CD1c-positive myeloid dendritic cell (primary cell): Measurements from ENCODE around the gene ATP11A.

ENCODE experiments used
- DNase-seq: peaks from one replicate; pipeline ENCODE4 v3.0.0-alpha.2; 2016; ENCODE audit errors: extremely low spot score

Gene ATP11A

DNA sequence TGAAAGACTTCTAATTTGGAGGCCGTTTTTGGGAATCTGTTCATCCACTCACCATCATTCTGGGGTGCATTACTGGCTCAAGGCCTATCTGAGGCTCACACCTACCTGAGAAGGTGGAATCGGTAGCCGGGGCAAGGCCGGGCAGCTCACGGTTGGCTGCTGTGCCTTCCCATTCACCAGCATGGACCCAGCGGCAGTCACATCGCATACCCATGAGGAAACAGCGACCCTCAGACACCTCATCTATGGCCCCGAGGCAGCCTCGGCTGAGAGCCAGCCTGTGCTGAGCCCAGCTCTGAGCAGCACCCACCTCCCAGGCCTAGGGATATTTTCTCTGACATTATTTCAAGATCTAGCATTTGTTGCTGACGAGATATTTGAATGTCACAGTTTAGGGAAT lies 130.5 kb downstream of the ATP11A start:
- no peak for DNase-seq

DNA sequence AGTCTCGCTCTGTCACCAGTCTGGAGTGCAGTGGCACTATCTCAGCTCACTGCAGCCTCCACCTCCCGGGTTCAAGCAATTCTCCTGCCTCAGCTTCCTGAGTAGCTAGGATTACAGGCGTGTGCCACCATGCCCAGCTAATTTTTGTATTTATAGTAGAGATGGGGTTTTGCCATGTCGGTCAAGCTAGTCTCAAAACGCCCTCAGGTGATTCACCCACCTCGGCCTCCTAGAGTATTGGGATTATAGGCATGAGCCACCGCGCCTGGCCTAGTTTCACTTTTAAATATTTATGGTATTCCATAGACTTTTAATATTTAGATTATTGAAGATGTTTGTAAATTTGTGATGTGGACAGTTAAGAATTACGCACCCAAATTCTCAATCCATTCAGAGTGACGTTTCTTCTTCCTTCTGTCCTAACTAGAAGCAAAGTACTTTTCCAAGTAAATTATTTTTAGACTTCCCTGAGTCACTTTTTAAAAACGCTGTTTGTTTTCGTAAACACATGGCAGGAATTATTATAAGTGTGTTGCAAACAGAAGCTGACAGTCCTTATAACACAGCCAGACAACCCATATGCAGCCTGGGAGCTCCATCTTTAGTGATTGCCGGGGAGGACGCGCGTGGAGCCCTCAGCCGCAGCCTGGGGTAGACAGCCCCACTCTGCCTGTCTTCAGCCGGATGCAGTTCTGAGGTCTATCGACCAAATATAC lies 131.7 kb downstream of the ATP11A start:
- DNase-seq = no peak

GRCh38 chr13:112822851-112823250 lies 133.0 kb downstream of the ATP11A start:
- no peak for DNase-seq

DNA sequence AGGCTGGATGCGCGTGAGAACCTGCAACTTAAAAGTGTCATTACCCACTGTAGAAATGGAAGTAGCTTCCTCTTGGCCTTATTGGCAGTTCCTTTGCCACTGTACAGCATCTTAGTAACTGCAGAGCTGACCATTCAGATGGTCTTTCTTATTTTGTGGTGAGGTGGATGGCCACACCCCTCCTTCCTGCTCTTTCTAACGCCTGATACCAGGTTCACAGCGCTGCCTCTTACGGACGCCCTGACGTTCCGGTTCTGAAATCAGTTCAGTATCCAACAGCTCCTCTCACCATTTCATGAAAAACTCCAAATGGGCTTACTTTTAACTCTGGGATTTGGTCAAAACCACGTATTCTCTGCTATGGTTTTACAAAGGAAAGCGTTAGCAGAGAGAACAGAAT lies 134.6 kb downstream of the ATP11A start:
- DNase-seq = no peak

GRCh38 chr13:112825071-112825470 lies 135.2 kb downstream of the ATP11A start:
- no peak for DNase-seq

- DNase-seq = no peak
These were observed 136.0 kb downstream of the ATP11A start for GRCh38 chr13:112825875-112826274.

DNA sequence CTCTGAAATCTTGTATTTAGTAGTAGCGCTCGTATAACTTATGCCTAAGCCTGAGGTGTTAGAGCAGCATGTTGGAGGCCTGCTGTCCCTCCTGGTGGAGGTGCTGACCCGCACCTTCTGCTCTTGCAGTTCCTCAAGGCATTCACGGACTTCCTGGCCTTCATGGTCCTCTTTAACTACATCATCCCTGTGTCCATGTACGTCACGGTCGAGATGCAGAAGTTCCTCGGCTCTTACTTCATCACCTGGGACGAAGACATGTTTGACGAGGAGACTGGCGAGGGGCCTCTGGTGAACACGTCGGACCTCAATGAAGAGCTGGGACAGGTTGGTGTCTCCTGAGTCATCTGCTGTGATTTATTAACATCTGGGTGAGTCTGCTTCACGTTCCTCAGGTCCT lies 136.7 kb downstream of the ATP11A start:
- no peak for DNase-seq

DNA sequence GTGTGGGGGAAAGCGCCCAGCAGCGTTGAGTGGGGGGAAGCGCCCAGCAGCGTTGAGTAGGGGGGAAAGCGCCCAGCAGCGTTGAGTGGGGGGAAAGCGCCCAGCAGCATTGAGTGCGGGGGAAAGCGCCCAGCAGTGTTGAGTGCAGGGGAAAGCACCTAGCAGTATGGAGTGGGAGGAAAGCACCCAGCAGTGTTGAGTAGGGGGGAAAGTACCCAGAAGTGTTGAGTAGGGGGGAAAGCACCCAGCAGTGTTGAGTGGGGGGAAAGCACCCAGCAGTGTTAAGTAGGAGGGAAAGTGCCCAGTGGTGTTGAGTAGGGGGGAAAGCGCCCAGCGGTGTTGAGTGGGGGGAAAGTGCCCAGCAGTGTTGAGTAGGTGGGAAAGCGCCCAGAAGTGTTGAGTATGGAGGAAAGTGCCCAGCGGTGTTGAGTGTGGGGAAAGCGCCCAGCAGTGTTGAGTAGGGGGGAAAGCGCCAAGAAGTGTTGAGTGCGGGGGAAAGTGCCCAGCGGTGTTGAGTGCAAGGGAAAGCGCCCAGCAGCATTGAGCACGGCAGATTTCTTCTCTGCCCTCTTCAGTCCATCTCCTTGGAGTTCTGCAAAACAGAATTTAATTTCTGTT lies 138.4 kb downstream of the ATP11A start:
- no peak for DNase-seq

DNA sequence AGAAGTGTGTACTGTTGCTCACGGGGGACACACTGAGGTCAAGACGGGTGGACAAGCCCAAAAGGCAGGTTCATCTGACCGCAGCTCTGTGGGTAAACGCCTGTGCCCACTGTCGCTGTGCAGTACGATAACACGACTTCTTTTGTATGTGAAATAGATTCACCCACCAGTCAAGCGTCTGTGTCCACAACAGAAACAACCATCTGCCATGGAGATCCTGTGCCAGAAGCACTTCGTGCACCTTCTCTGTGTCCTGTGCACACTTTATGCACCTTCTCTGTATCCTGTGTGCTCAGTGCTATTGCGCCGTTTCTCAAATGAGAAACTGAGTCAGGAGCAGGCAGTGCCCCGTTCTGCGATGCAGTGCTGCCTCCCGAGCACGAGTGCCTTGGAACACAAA lies 138.9 kb downstream of the ATP11A start:
- DNase-seq = no peak

DNA sequence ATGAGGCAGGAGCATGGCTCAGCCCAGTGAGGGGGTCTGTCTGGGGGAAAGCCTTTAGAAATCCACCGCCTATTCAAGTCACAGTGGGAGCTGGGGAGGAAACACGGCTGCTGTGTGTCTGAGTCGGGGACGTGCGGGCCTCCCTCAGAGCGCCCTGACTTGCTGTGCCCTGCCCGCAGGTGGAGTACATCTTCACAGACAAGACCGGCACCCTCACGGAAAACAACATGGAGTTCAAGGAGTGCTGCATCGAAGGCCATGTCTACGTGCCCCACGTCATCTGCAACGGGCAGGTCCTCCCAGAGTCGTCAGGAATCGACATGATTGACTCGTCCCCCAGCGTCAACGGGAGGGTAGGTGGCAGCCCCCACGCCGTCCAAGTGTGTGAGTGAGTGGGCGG lies 141.4 kb downstream of the ATP11A start:
- DNase-seq = no peak

GRCh38 chr13:112831801-112832200 lies 142.0 kb downstream of the ATP11A start:
- DNase-seq = no peak

DNA sequence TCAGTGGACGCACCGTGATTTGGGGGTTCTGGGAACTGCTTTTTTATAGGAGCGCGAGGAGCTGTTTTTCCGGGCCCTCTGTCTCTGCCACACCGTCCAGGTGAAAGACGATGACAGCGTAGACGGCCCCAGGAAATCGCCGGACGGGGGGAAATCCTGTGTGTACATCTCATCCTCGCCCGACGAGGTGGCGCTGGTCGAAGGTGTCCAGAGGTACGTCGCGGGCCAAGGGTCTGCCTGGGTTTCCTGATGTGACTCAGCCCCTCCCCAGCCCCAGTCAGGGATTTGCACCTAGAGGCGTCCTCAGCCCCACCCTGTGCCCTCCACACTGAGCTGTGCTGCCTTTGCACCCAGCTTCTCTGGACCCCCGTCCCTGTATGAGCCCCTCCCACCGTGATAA lies 143.0 kb downstream of the ATP11A start:
- DNase-seq = no peak

GRCh38 chr13:112833551-112834257 lies 143.9 kb downstream of the ATP11A start:
- DNase-seq = no peak

DNA sequence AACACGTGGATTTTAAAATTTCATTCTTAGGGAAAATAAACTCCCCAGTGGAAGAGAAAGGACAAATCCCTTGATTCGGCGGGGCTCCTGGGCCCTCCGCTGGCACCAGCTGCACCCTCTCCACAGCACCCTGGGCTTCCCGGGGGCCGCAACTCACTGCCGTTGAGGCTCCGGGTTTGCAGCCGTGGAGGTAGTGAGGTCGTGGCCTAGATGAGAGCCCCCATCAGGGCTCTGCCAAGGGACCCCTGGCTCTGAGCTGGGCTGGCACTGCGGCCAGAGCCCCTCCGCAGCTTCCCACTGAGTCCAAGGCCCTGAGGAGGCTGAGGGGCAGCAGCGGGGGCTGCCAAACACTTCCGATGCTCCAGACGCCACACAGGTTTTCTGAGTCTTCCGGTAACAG lies 145.5 kb downstream of the ATP11A start:
- DNase-seq = no peak

- no peak for DNase-seq
These were observed 146.0 kb downstream of the ATP11A start for GRCh38 chr13:112835796-112836195.

DNA sequence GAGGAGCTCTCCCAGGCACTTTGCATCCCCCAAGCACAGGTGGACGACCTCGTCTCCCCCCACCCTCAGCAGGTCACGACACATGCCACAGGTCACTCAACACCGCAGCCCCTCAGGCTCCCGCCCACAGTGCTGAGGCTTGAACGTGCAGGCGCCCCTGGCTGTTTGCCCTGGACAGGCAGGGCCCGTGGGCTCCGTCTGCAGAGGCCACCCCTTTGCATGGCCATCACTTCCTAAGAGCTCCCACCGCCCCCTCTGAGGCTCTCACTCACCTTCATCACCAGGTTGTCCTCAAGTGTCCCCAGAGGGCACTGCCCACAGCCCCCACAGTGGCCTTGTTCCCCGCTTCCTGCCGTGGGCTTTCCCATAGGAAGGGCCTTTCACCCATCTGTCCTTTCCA lies 147.1 kb downstream of the ATP11A start:
- no peak for DNase-seq

DNA sequence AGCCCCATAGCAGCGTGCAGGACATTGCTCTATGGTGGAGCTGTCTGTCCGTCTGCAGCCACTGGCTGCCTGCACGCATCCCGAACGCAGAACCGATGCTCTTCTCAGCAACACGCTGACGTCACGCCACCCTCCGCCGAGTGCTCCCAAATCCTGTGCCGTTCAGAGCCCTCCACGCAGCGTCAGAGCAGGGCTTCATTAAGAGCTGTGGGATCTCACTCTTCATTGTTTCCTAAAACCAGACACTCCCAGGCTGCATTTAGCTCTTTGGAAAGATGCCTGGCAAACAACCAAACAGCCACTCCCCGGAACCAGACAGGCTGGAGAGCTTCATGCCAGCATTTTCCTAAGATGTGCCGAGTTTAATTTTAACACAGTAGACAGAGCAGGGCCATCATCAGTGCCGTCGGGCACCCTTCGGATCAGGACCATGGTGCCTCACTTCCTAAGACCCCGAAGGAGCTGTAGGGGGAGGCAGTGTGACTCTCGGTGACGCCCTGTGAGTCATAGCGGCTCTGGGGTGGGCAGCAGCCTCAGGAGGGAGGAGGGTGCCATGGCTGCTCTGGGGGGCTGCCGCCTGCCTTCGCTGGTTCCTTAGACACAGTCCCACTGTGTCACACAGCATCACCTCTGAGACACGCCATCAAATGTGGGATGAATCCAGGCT lies 147.7 kb downstream of the ATP11A start:
- DNase-seq = no peak

- DNase-seq = no peak
These were observed 148.4 kb downstream of the ATP11A start for GRCh38 chr13:112838038-112838841.

DNA sequence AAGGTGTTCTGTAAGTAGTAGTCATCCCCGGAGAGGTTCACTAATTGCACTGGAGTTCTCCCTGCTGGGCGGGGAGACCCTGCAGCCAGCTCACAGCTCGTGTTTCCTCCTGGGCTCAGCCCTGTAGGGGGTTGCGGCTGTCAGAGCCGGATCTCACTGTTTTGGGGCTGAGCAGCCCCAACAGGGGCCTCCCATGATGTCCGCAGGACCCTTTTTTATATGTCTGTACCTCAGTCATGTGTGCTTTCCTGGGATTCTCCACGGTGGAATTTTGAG lies 148.9 kb downstream of the ATP11A start:
- no peak for DNase-seq

DNA sequence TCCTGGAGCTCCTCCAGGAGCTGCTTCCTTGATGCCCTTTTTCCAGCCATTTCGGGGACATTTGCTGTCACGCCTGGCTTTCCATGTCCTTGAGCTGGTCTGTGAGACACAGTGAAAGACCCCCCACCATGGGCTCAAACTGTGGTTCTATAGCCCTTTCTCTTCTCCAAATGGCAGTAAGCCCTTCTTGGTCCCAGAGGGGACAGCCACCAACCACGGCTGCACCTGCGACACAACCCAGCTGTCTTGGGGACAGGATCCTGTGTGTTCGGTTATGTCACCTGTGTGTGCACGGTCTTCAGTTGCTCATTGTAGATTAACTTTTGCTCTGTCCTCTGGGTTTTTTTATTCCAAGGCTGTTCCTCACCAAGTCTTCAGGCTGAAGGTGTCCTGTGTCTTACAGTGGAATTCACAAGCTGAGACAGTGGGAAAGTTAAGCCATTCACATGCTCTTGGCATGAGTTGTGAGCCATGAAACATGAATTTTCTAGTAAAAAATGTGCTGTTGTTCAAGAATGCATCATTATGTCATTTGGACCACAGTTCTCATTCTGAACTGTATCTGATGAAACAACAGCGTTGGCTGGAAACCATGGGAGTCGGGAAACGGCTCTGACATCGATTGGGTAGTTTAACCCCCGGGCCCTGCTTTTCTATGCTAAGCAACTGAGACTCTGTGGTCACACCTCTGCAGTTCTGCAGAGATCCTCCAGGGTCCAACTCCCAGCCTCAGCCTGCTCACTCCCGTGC lies 149.7 kb downstream of the ATP11A start:
- no peak for DNase-seq
